H1 (cell line): ENCODE results near the gene HRCT1.

ENCODE experiments used
- CTCF ChIP-seq, 3 experiments: IDR thresholded peaks; 1 replicate in 2 of 3; 2 replicates in 1 of 3; pipeline versions ENCODE4 v1.5.1 to v1.6.1; 2011; ENCODE audit warnings: low read length in 3 of 3, mild to moderate bottlenecking in 3 of 3, inconsistent platforms in 2 of 3, low read depth in 1 of 3, moderate library complexity in 1 of 3; ENCODE audit not compliant: insufficient read depth in 1 of 3; ENCODE audit errors: control extremely low read depth in 1 of 3
- EZH2 ChIP-seq: fragments of 200-600 bp; sonication (generic); IDR thresholded peaks from 2 replicates; pipeline ENCODE4 v1.7.1; 2012; ENCODE audit warnings: low read depth, mild to moderate bottlenecking, moderate library complexity, low read length, inconsistent platforms; ENCODE audit not compliant: severe bottlenecking

GRCh38 chr9:35948901-35949318, 42.9 kb downstream of the HRCT1 start:
- TF ChIP-seq EZH2 (no peak), CTCF (IDR thresholded peaks at IDR 0.05; ENCODE audit: control extremely low read depth in 1 of 3, insufficient read depth in 1 of 3, low read depth in 1 of 3, low read length in 3 of 3) (no peak)
